Ishikawa (cell line): ENCODE results near the gene GOLGB1.

Experiments
- CEBPB ChIP-seq: IDR thresholded peaks from 2 replicates; pipeline ENCODE4 v1.6.1; 2012
- CREB1 ChIP-seq: IDR thresholded peaks from 2 replicates; pipeline ENCODE4 v1.6.1; 2012; ENCODE audit warnings: low read depth
- EGR1 ChIP-seq: IDR thresholded peaks from 2 replicates; pipeline ENCODE4 v1.6.1; 2012
- EP300 ChIP-seq: IDR thresholded peaks from 2 replicates; pipeline ENCODE4 v1.6.1; 2012; ENCODE audit warnings: borderline replicate concordance
- FOXM1 ChIP-seq: IDR thresholded peaks from 2 replicates; pipeline ENCODE4 v1.6.1; 2012; ENCODE audit warnings: low read depth, borderline replicate concordance
- NFIC ChIP-seq: IDR thresholded peaks from 2 replicates; pipeline ENCODE4 v1.6.1; 2012
- RAD21 ChIP-seq: IDR thresholded peaks from 2 replicates; pipeline ENCODE4 v1.6.1; 2012; ENCODE audit warnings: low read depth
- TCF12 ChIP-seq: IDR thresholded peaks from 2 replicates; pipeline ENCODE4 v1.6.1; 2012; ENCODE audit warnings: low read depth
- TEAD4 ChIP-seq: IDR thresholded peaks from 2 replicates; pipeline ENCODE4 v1.6.1; 2012
- YY1 ChIP-seq: IDR thresholded peaks from 2 replicates; pipeline ENCODE4 v1.6.1; 2012; ENCODE audit warnings: low read depth
- ZBTB7A ChIP-seq: IDR thresholded peaks from 2 replicates; pipeline ENCODE4 v1.6.1; 2012; ENCODE audit warnings: low read depth
- TF ChIP-seq, protein P1 (sequence below): IDR thresholded peaks from 2 replicates; pipeline ENCODE4 v1.6.1; 2012; ENCODE audit warnings: low read depth, mild to moderate bottlenecking
- TF ChIP-seq, protein P2 (sequence below): IDR thresholded peaks from 2 replicates; pipeline ENCODE4 v1.6.1; 2012

DNA sequence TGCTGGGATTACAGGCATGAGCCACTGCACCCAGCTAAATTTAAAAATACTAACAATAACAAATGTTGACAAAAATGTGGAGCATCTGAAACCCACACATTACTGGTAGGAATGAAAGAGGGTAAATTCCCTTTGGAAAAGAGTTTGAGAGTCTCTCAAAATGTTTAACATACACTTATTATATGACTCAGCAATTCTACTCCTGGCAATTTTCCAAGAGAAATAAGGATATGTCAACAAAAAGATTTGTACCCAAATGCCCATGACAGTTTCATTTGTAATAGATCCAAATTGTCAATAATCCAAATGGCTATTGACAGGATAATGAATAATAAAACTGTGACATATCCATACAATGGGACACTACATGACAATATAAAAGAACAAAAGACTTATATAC, 97.9 kb downstream of the GOLGB1 start:
- TF ChIP-seq YY1 (no peak), CEBPB (no peak), ZBTB7A (no peak), RAD21 (no peak), TEAD4 (no peak), EP300 (no peak), CREB1 (no peak), FOXM1 (no peak), NFIC (0 out of 2 replicates have a peak, but pooled peaks have one; percentile 36), TCF12 (no peak), EGR1 (no peak)
- TF ChIP-seq, protein P1, sequence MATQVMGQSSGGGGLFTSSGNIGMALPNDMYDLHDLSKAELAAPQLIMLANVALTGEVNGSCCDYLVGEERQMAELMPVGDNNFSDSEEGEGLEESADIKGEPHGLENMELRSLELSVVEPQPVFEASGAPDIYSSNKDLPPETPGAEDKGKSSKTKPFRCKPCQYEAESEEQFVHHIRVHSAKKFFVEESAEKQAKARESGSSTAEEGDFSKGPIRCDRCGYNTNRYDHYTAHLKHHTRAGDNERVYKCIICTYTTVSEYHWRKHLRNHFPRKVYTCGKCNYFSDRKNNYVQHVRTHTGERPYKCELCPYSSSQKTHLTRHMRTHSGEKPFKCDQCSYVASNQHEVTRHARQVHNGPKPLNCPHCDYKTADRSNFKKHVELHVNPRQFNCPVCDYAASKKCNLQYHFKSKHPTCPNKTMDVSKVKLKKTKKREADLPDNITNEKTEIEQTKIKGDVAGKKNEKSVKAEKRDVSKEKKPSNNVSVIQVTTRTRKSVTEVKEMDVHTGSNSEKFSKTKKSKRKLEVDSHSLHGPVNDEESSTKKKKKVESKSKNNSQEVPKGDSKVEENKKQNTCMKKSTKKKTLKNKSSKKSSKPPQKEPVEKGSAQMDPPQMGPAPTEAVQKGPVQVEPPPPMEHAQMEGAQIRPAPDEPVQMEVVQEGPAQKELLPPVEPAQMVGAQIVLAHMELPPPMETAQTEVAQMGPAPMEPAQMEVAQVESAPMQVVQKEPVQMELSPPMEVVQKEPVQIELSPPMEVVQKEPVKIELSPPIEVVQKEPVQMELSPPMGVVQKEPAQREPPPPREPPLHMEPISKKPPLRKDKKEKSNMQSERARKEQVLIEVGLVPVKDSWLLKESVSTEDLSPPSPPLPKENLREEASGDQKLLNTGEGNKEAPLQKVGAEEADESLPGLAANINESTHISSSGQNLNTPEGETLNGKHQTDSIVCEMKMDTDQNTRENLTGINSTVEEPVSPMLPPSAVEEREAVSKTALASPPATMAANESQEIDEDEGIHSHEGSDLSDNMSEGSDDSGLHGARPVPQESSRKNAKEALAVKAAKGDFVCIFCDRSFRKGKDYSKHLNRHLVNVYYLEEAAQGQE: no peak
- TF ChIP-seq, protein P2, sequence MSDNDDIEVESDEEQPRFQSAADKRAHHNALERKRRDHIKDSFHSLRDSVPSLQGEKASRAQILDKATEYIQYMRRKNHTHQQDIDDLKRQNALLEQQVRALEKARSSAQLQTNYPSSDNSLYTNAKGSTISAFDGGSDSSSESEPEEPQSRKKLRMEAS: no peak
